HCT116 (cell line): ENCODE results near the gene MGP. TPM values are rescaled to one million over a fixed set of nuclear protein-coding genes. Genes with fewer than 3 reads are reported as not detected.

Experiments used
- ATAC-seq: fragments of 200-7000 bp; cut with Tn5 transposase; 2 replicates; pipeline ENCODE4 v1.9.1; 2020; ENCODE audit warnings: mild to moderate bottlenecking, moderate library complexity
- BruUV-seq: library from RNA; stranded (reverse); fragments of 400-500 nt; replicated peaks from 2 replicates; lab custom pipeline; 2021; lab: Mats Ljungman, UMichigan
- CTCF ChIA-PET: fragments of 300-600 bp; sonication (Branson Sonifier 250); formaldehyde crosslinking; loops from one replicate; lab custom pipeline; 2021; ENCODE audit warnings: antibody characterized with exemption; lab: Charles Lee
- POLR2A ChIA-PET: fragments of 300-600, 350-600 bp; sonication (Branson Sonifier 250); formaldehyde crosslinking; loops from one replicate; lab custom pipeline; 2021; ENCODE audit warnings: antibody characterized with exemption; lab: Charles Lee
- RAD21 ChIA-PET, 2 experiments: fragments of 300-600 bp; sonication (Branson Sonifier 250); formaldehyde crosslinking; loops; one replicate each; lab custom pipeline; 2023; ENCODE audit warnings: low total read pairs in 2 of 2; ENCODE audit not compliant: uncharacterized antibody in 2 of 2, unreplicated experiment in 2 of 2, low non-redundant PET in 1 of 2; lab: Charles Lee
- DNase-seq: peaks from one replicate; pipeline ENCODE4 v3.0.0-alpha.2; 2010; ENCODE audit warnings: low read depth, low spot score
- H2AFZ ChIP-seq: fragments of 200-600 bp; shearing (Covaris generic), sonication (generic); 2 replicates; pipeline ENCODE4 v1.6.1; 2017; ENCODE audit warnings: low read depth, mixed run types, mixed read lengths, antibody characterized with exemption, low read length; ENCODE audit not compliant: poor library complexity, severe bottlenecking
- H3K27ac ChIP-seq: 2 replicates; pipeline ENCODE4 v1.5.1; 2012; ENCODE audit warnings: low read depth, low read length
- H3K27me3 ChIP-seq: fragments of 200-600 bp; sonication (generic); 2 replicates; pipeline ENCODE4 v1.6.1; 2016; ENCODE audit warnings: mixed run types, low read length, mixed read lengths; ENCODE audit not compliant: insufficient read depth
- H3K36me3 ChIP-seq, 2 experiments: fragments of 200-500 bp in 1 of 2; fragments of 200-600 bp in 1 of 2; sonication (Bioruptor generic) in 1 of 2; sonication (generic) in 1 of 2; 2 replicates each; pipeline versions ENCODE4 v1.5.1 to v1.6.1; 2014 to 2016; ENCODE audit warnings: low read length in 2 of 2, inconsistent platforms in 1 of 2, mixed read lengths in 1 of 2, mixed run types in 1 of 2; ENCODE audit not compliant: insufficient read depth in 2 of 2, control insufficient read depth in 1 of 2
- H3K4me1 ChIP-seq, 2 experiments: fragments of 200-600 bp in 1 of 2; sonication (generic) in 1 of 2; 2 replicates each; pipeline versions ENCODE4 v1.5.1 to v1.6.1; 2012 to 2017; ENCODE audit warnings: low read length in 2 of 2, inconsistent platforms in 1 of 2, mild to moderate bottlenecking in 1 of 2, mixed read lengths in 1 of 2, mixed run types in 1 of 2, moderate library complexity in 1 of 2; ENCODE audit not compliant: insufficient read depth in 2 of 2, control insufficient read depth in 1 of 2
- H3K4me2 ChIP-seq: fragments of 200-600 bp; sonication (generic); 2 replicates; pipeline ENCODE4 v1.6.1; 2017; ENCODE audit warnings: mixed run types, low read length, mixed read lengths
- H3K4me3 ChIP-seq, 2 experiments: fragments of 200-600 bp in 1 of 2; sonication (generic) in 1 of 2; replicated peaks in 1 of 2; 2 replicates each; pipeline ENCODE4 v1.5.1; 2011 to 2016; ENCODE audit warnings: low read length in 2 of 2, control low read depth in 1 of 2, low read depth in 1 of 2, mild to moderate bottlenecking in 1 of 2, mixed read lengths in 1 of 2, mixed run types in 1 of 2
- H3K79me2 ChIP-seq: fragments of 200-600 bp; sonication (generic); 2 replicates; pipeline ENCODE4 v1.6.1; 2017; ENCODE audit warnings: mild to moderate bottlenecking, mixed run types, low read length, moderate library complexity, mixed read lengths; ENCODE audit not compliant: insufficient read depth
- H3K9ac ChIP-seq: fragments of 200-600 bp; sonication (generic); 2 replicates; pipeline ENCODE4 v1.6.1; 2016; ENCODE audit warnings: low read length, mixed read lengths
- H3K9me2 ChIP-seq: fragments of 200-600 bp; sonication (generic), shearing (Covaris generic); 2 replicates; pipeline ENCODE4 v1.6.1; 2017; ENCODE audit warnings: mixed run types, mild to moderate bottlenecking, moderate library complexity; ENCODE audit not compliant: insufficient read depth
- H3K9me3 ChIP-seq, 2 experiments: fragments of 200-500 bp in 1 of 2; fragments of 200-600 bp in 1 of 2; sonication (Bioruptor generic) in 1 of 2; sonication (generic) in 1 of 2; 2 replicates each; pipeline ENCODE4 v1.6.1; 2014 to 2017; ENCODE audit warnings: low read length in 2 of 2, mixed read lengths in 2 of 2, inconsistent platforms in 1 of 2, low read depth in 1 of 2, mild to moderate bottlenecking in 1 of 2, mixed run types in 1 of 2, moderate library complexity in 1 of 2; ENCODE audit not compliant: control insufficient read depth in 1 of 2, insufficient read depth in 1 of 2
- H4K20me1 ChIP-seq: fragments of 200-600 bp; sonication (generic), shearing (Covaris generic); 2 replicates; pipeline ENCODE4 v1.6.1; 2017; ENCODE audit warnings: mixed run types, mild to moderate bottlenecking, moderate library complexity; ENCODE audit not compliant: insufficient read depth
- ATF3 ChIP-seq: IDR thresholded peaks from 2 replicates; pipeline ENCODE4 v1.6.1; 2012
- CBX3 ChIP-seq: IDR thresholded peaks from 2 replicates; pipeline ENCODE4 v1.6.1; 2012; ENCODE audit warnings: low read depth
- CEBPB ChIP-seq: IDR thresholded peaks from 2 replicates; pipeline ENCODE4 v1.6.1; 2012; ENCODE audit warnings: low read depth
- CTCF ChIP-seq, 3 experiments: fragments of 200-600 bp in 1 of 3; sonication (generic) in 1 of 3; IDR thresholded peaks in 2 of 3; conservative IDR thresholded peaks in 1 of 3; 2 replicates each; pipeline ENCODE4 v1.5.1; 2012 to 2017; ENCODE audit warnings: low read depth in 2 of 3, low read length in 2 of 3, antibody characterized with exemption in 1 of 3, borderline replicate concordance in 1 of 3, control low read depth in 1 of 3, mild to moderate bottlenecking in 1 of 3, mixed read lengths in 1 of 3, mixed run types in 1 of 3, moderate library complexity in 1 of 3; ENCODE audit not compliant: insufficient read depth in 1 of 3
- EGR1 ChIP-seq: IDR thresholded peaks from 2 replicates; pipeline ENCODE4 v1.6.1; 2012; ENCODE audit warnings: low read depth
- ELF1 ChIP-seq: IDR thresholded peaks from 2 replicates; pipeline ENCODE4 v1.6.1; 2012; ENCODE audit warnings: low read depth, borderline replicate concordance
- EZH2 ChIP-seq: fragments of 200-600 bp; sonication (generic); IDR thresholded peaks from 2 replicates; pipeline ENCODE4 v1.6.1; 2017; ENCODE audit warnings: antibody characterized with exemption, mixed run types
- EZH2phosphoT487 ChIP-seq: fragments of 200-600 bp; IDR thresholded peaks from 2 replicates; pipeline ENCODE4 v1.6.1; 2018; ENCODE audit warnings: antibody characterized with exemption, borderline replicate concordance
- JUND ChIP-seq: IDR thresholded peaks from 2 replicates; pipeline ENCODE4 v1.6.1; 2012
- MAX ChIP-seq: IDR thresholded peaks from 2 replicates; pipeline ENCODE4 v1.6.1; 2012
- POLR2A ChIP-seq: IDR thresholded peaks from 2 replicates; pipeline ENCODE4 v1.7.0; 2011; ENCODE audit warnings: borderline replicate concordance; ENCODE audit not compliant: insufficient read depth, insufficient read length; ENCODE audit errors: extremely low read depth
- POLR2AphosphoS5 ChIP-seq: IDR thresholded peaks from 2 replicates; pipeline ENCODE4 v1.6.1; 2011; ENCODE audit warnings: mild to moderate bottlenecking, low read depth, low read length, moderate library complexity
- RAD21 ChIP-seq: IDR thresholded peaks from 2 replicates; pipeline ENCODE4 v1.6.1; 2012; ENCODE audit warnings: low read depth, mild to moderate bottlenecking
- SRF ChIP-seq: IDR thresholded peaks from 2 replicates; pipeline ENCODE4 v1.6.1; 2012; ENCODE audit warnings: low read depth
- TCF7L2 ChIP-seq: IDR thresholded peaks from 2 replicates; pipeline ENCODE4 v1.7.0; 2011; ENCODE audit warnings: borderline replicate concordance, inconsistent platforms; ENCODE audit not compliant: insufficient read depth, insufficient read length; ENCODE audit errors: extremely low read depth
- YY1 ChIP-seq: IDR thresholded peaks from 2 replicates; pipeline ENCODE4 v1.6.1; 2011; ENCODE audit warnings: low read length, low read depth, moderate library complexity, mild to moderate bottlenecking; ENCODE audit not compliant: insufficient replicate concordance; ENCODE audit errors: extremely low read depth
- ZBTB33 ChIP-seq: IDR thresholded peaks from 2 replicates; pipeline ENCODE4 v1.6.1; 2011; ENCODE audit warnings: mild to moderate bottlenecking, low read length, moderate library complexity; ENCODE audit not compliant: insufficient replicate concordance; ENCODE audit errors: extremely low read depth
- ZFX ChIP-seq: fragments of 450-650 bp; IDR thresholded peaks from 2 replicates; pipeline ENCODE4 v1.6.1; 2017
- ZNF274 ChIP-seq: fragments of 200-500 bp; sonication (Bioruptor generic); IDR thresholded peaks from 2 replicates; pipeline ENCODE4 v1.6.1; 2014; ENCODE audit warnings: mild to moderate bottlenecking, low read depth, low read length, inconsistent platforms
- intact Hi-C: fragments of 100-400 bp; cut with micrococcal nuclease; formaldehyde crosslinking; loops from 2 replicates; pipeline ENCODE4 v1.10.0; 2022
- total RNA-seq: library from RNA; stranded (reverse); gene quantifications from one replicate; pipeline ENCODE4 v1.2.1, GENCODE V29; 2021; ENCODE audit not compliant: unreplicated experiment

MGP gene
- total RNA-seq, 1 experiment from 2014 or later, result 1.3 TPM

- H3K9me2 ChIP-seq, result no peaks in the 10 kb centered on the region
- H3K27me3 ChIP-seq, result no peaks in the 10 kb centered on the region
- no peak overlapping the region for H3K4me2 ChIP-seq
- H3K27ac ChIP-seq, result no peak overlapping the region
- H3K4me3 ChIP-seq, result no peak overlapping the region
- peaks cover 0 to 5% of the 10 kb centered on the region in 2 experiments; a peak in 2 of 4 replicates for H3K4me1 ChIP-seq
- BruUV-seq, result no TSS peak
- no peak for ATAC-seq
- no peaks in the 10 kb centered on the region for H3K9me3 ChIP-seq
- ChIA-PET RAD21 (no interaction called here), CTCF (no interaction called here), POLR2A (no interaction called here)
- TF ChIP-seq SRF (no peak), RAD21 (no peak), YY1 (no peak), ATF3 (no peak), POLR2A (no peak), MAX (no peak), CEBPB (no peak), ZFX (no peak), ZBTB33 (no peak), POLR2AphosphoS5 (no peak), EZH2 (no peak), TCF7L2 (no peak), CBX3 (no peak), CTCF (IDR thresholded peaks at IDR 0.05 in 2 of 3, conservative IDR thresholded peaks at IDR 0.05 in 1 of 3; ENCODE audit: borderline replicate concordance in 1 of 3, insufficient read depth in 1 of 3, low read depth in 2 of 3, low read length in 2 of 3) (no peak), JUND (no peak), ELF1 (no peak), ZNF274 (no peak), EZH2phosphoT487 (no peak), EGR1 (no peak)
- intact Hi-C loops, result no loop called here
- DNase-seq, result no peak
- H3K9ac ChIP-seq, result no peak overlapping the region
- no peaks in the 10 kb centered on the region for H3K79me2 ChIP-seq
- no peaks in the 10 kb centered on the region for H4K20me1 ChIP-seq
- H2AFZ ChIP-seq, result no peak overlapping the region
- H3K36me3 ChIP-seq, result no peaks in the 10 kb centered on the region
Measured at GRCh38 chr12:14904854-14905253, 19.2 kb upstream of the MGP start.
